Gastroesophageal sphincter (tissue), 3 donors: ENCODE data around the gene ZCCHC7.

Experiments
- EP300 ChIP-seq: sonication (generic); formaldehyde crosslinking; IDR thresholded peaks from one replicate; pipeline ENCODE4 v1.6.1; 2017; ENCODE audit warnings: antibody characterized with exemption, mild to moderate bottlenecking
- POLR2A ChIP-seq, 2 donors: fragments of 450-650 bp; IDR thresholded peaks; one replicate each; pipeline ENCODE4 v1.6.1; 2017; ENCODE audit warnings: antibody characterized with exemption in 2 of 2, mild to moderate bottlenecking in 2 of 2, moderate library complexity in 1 of 2
- TF ChIP-seq, protein P1 (sequence below), 4 experiments: fragments of 200-600 bp in 2 of 4; fragments of 450-650 bp in 2 of 4; sonication (generic) in 1 of 4; IDR thresholded peaks; one replicate each; pipeline ENCODE4 v1.5.1; 2017 to 2019; ENCODE audit warnings: antibody characterized with exemption in 4 of 4, mild to moderate bottlenecking in 2 of 4, moderate library complexity in 2 of 4

DNA sequence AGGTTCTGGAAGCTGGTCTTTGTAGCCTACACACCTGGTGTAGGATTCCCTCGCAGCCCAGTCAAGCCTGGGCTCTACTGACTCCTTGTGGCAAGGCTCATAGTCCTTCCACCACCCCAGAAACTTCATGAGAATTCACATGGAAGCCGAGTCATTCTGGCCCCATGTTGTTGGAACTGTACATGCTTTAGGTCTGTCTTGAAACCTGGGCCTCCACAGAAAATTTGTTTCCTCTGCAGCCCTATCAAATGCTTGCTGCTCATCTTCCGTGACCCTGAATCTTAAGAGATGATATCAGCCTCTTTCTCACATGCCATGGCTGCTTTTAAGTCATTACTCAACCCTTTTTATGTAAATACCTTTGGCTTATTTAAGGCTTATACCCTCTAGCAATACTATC, 188.8 kb downstream of the ZCCHC7 start:
- TF ChIP-seq, protein P1, sequence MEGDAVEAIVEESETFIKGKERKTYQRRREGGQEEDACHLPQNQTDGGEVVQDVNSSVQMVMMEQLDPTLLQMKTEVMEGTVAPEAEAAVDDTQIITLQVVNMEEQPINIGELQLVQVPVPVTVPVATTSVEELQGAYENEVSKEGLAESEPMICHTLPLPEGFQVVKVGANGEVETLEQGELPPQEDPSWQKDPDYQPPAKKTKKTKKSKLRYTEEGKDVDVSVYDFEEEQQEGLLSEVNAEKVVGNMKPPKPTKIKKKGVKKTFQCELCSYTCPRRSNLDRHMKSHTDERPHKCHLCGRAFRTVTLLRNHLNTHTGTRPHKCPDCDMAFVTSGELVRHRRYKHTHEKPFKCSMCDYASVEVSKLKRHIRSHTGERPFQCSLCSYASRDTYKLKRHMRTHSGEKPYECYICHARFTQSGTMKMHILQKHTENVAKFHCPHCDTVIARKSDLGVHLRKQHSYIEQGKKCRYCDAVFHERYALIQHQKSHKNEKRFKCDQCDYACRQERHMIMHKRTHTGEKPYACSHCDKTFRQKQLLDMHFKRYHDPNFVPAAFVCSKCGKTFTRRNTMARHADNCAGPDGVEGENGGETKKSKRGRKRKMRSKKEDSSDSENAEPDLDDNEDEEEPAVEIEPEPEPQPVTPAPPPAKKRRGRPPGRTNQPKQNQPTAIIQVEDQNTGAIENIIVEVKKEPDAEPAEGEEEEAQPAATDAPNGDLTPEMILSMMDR (IDR thresholded peaks at IDR 0.05) = peak in 1 of 4 experiments; percentile 12
- no peak for TF ChIP-seq POLR2A (IDR thresholded peaks at IDR 0.05)
- TF ChIP-seq EP300 = no peak
